AG04450 (cell line): ENCODE data around the gene GLP2R. TPM values are rescaled to one million over a fixed set of nuclear protein-coding genes. Genes with fewer than 3 reads are reported as not detected.

ENCODE experiments used
- CTCF ChIA-PET: fragments of 300-600, 350-600 bp; formaldehyde crosslinking; extraction: SDS; loops from one replicate; lab custom pipeline; 2022; ENCODE audit warnings: antibody characterized with exemption, inconsistent platforms; lab: Charles Lee
- POLR2A ChIA-PET: fragments of 350-600 bp; formaldehyde crosslinking; extraction: SDS; loops from one replicate; lab custom pipeline; 2021; ENCODE audit warnings: antibody characterized with exemption, inconsistent platforms; lab: Yijun Ruan, JAX
- DNase-seq: peaks from one replicate; pipeline ENCODE4 v3.0.0-alpha.2; 2011; ENCODE audit warnings: low read depth, low spot score
- H3K27ac ChIP-seq: one replicate; pipeline ENCODE4 v1.5.1; 2012; ENCODE audit warnings: low read depth, low read length, control low read depth
- H3K27me3 ChIP-seq: one replicate; pipeline ENCODE4 v1.6.0; 2012; ENCODE audit warnings: low read length; ENCODE audit not compliant: control insufficient read depth, insufficient read depth
- H3K4me3 ChIP-seq: 2 replicates; pipeline ENCODE4 v1.5.1; 2011; ENCODE audit warnings: mild to moderate bottlenecking, low read depth, low read length, control low read depth
- H3K9me3 ChIP-seq: 2 replicates; pipeline ENCODE4 v1.5.1; 2012; ENCODE audit warnings: low read length; ENCODE audit not compliant: control insufficient read depth, insufficient read depth
- polyA plus RNA-seq: library from polyadenylated mRNA; depleted of rRNA; stranded (reverse); fragments of >200 nt; gene quantifications from 2 replicates; pipeline ENCODE4 v1.2.3, GENCODE V29; 2011
- TF ChIP-seq, protein P1 (sequence below): IDR thresholded peaks from 2 replicates; pipeline ENCODE4 v1.5.1; 2011; ENCODE audit warnings: low read depth, low read length, control low read depth, inconsistent platforms

Gene GLP2R
- polyA plus RNA-seq, 1 experiment: 0.63 TPM

DNA sequence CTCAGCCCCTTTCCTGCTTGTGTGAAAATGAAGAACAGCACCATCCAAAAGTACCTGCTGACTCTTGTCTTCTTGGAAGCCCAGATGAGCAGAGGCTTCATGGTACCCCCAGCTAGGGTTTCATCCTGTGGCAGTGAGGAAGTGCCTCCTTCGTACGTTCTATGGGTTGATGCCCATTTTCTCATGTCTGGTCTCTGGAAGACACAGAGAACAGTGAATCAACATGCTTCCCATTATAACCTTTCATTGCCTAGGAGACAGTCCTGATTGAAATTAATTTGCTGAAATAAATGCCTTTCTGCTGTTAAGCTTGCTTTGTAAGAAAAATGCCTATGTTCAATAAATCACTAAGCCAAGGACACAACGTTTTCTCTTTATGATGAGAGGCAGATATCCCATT, 42.8 kb downstream of the GLP2R start:
- H3K27me3 ChIP-seq: no peaks in the 10 kb centered on the region
- H3K9me3 ChIP-seq: peaks cover 38% of the 10 kb centered on the region
- TF ChIP-seq, protein P1, sequence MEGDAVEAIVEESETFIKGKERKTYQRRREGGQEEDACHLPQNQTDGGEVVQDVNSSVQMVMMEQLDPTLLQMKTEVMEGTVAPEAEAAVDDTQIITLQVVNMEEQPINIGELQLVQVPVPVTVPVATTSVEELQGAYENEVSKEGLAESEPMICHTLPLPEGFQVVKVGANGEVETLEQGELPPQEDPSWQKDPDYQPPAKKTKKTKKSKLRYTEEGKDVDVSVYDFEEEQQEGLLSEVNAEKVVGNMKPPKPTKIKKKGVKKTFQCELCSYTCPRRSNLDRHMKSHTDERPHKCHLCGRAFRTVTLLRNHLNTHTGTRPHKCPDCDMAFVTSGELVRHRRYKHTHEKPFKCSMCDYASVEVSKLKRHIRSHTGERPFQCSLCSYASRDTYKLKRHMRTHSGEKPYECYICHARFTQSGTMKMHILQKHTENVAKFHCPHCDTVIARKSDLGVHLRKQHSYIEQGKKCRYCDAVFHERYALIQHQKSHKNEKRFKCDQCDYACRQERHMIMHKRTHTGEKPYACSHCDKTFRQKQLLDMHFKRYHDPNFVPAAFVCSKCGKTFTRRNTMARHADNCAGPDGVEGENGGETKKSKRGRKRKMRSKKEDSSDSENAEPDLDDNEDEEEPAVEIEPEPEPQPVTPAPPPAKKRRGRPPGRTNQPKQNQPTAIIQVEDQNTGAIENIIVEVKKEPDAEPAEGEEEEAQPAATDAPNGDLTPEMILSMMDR: no peak
- H3K4me3 ChIP-seq: no peak overlapping the region
- ChIA-PET POLR2A (no interaction called here), CTCF (no interaction called here)
- DNase-seq: no peak
- no peak overlapping the region for H3K27ac ChIP-seq

GRCh38 chr17:9872852-9873251, 47.1 kb downstream of the GLP2R start:
- Histone ChIP-seq H3K27ac (no peak overlapping the region), H3K27me3 (no peaks in the 10 kb centered on the region), H3K9me3 (peaks cover 33% of the 10 kb centered on the region), H3K4me3 (no peak overlapping the region)
- POLR2A ChIA-PET: no interaction called here
- no peak for DNase-seq
- CTCF ChIA-PET: interaction anchor here (0.7 kb wide), 1 partner anchor 54 kb away, joined by 4 read pairs; no protein-coding TSS in a partner anchor
- TF ChIP-seq, protein P1: no peak

GRCh38 chr17:9874722-9875121, 49.0 kb downstream of the GLP2R start:
- Histone ChIP-seq H3K27me3 (no peaks in the 10 kb centered on the region), H3K27ac (no peak overlapping the region), H3K9me3 (peaks cover 31% of the 10 kb centered on the region), H3K4me3 (no peak overlapping the region)
- ChIA-PET CTCF (no interaction called here), POLR2A (no interaction called here)
- DNase-seq: no peak
- TF ChIP-seq, protein P1: no peak

DNA sequence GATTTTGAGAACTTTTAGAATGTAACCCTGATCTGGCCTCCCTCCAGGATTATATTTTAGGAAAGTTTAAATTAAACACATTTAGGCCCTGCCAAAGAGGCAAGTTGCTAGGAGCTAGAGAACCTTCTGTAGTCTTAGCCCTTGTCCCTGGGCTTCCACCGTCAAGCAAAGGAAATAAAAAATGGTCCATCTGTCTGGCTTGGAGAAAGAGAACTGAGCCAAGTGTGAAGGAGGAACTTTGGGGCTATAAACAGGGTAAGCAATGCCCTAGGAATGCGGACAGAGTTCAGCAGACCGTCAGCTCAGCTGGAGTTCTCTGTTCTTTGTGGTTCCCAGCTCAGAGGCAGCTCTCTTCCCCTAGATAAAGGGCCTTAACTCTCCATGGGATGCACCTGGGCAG, 49.7 kb downstream of the GLP2R start:
- TF ChIP-seq, protein P1: no peak
- ChIA-PET CTCF (no interaction called here), POLR2A (no interaction called here)
- H3K9me3 ChIP-seq: peaks cover 32% of the 10 kb centered on the region
- no peaks in the 10 kb centered on the region for H3K27me3 ChIP-seq
- no peak for DNase-seq
- H3K4me3 ChIP-seq: no peak overlapping the region
- no peak overlapping the region for H3K27ac ChIP-seq

DNA sequence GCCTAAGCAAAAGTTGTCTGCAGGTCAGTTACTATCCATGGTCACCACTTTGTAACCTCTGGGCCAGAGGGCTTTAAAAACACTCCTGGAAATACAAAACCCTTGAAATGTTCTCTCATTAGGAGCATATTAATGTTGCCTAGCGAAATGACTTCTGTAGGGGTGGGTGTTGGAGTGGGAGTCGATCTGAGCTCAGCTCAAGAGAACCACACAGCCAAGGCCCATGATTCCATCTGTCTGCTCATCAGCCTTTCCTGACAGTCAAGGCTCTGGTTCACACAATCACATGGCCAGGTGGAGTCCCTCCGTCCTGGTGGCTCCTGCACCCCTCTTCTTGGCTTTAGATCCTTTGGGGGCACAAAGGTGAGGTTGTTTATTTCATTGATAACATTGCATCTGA, 52.6 kb downstream of the GLP2R start:
- ChIA-PET CTCF (no interaction called here), POLR2A (no interaction called here)
- Histone ChIP-seq H3K27ac (no peak overlapping the region), H3K4me3 (no peak overlapping the region), H3K27me3 (no peaks in the 10 kb centered on the region), H3K9me3 (peaks cover 20% of the 10 kb centered on the region)
- TF ChIP-seq, protein P1: no peak
- DNase-seq: no peak
